ENCODE data around the gene WNK1. TPM values are rescaled to one million over a fixed set of nuclear protein-coding genes. Genes with fewer than 3 reads are reported as not detected.
A peak's percentile ranks its signal among the peaks of the same experiment; 100 is the strongest.
"Not testable (repeated sequence)": the region's sequence is repeated elsewhere in the genome, so short reads cannot be mapped to it uniquely, and the experiment has no call there.

WNK1 gene
- polyA plus RNA-seq, 1 donor = 56.4 TPM

- Histone ChIP-seq H3K4me1 (ENCODE audit: control insufficient read depth, insufficient read depth, low read length) (no peaks in the 10 kb centered on the region), H3K4me3 (ENCODE audit: low read length) (no peak overlapping the region), H3K36me3 (ENCODE audit: control insufficient read depth, insufficient read depth, low read length) (peaks cover 4% of the 10 kb centered on the region), H3K27me3 (ENCODE audit: control insufficient read depth, insufficient read depth, low read length) (no peaks in the 10 kb centered on the region), H3K9me3 (ENCODE audit: control insufficient read depth, low read depth, low read length) (no peaks in the 10 kb centered on the region), H3K27ac (ENCODE audit: low read length) (no peak overlapping the region)
- no CpG with 5 or more reads among the region's 1 CpG for WGBS (ENCODE audit: insufficient coverage, low lambda C conversion rate)
- no peak for DNase-seq
Observed at GRCh38 chr12:761256-761655, 8.9 kb downstream of the WNK1 start.

GRCh38 chr12:765840-766239 is 13.5 kb downstream of the WNK1 start:
- Histone ChIP-seq H3K4me3 (ENCODE audit: low read length) (no peak overlapping the region), H3K27ac (ENCODE audit: low read length) (no peak overlapping the region), H3K36me3 (ENCODE audit: control insufficient read depth, insufficient read depth, low read length) (peaks cover 4% of the 10 kb centered on the region), H3K27me3 (ENCODE audit: control insufficient read depth, insufficient read depth, low read length) (no peaks in the 10 kb centered on the region), H3K9me3 (ENCODE audit: control insufficient read depth, low read depth, low read length) (no peaks in the 10 kb centered on the region), H3K4me1 (ENCODE audit: control insufficient read depth, insufficient read depth, low read length) (no peaks in the 10 kb centered on the region)
- DNase-seq = no peak
- whole genome bisulfite sequencing (ENCODE audit: insufficient coverage, low lambda C conversion rate) = 100% methylated on average over 1 of the region's 1 CpG

GRCh38 chr12:768434-768833 is 16.1 kb downstream of the WNK1 start:
- whole genome bisulfite sequencing (ENCODE audit: insufficient coverage, low lambda C conversion rate) = no CpG with 5 or more reads among the region's 1 CpG
- no peaks in the 10 kb centered on the region for H3K36me3 ChIP-seq (ENCODE audit: control insufficient read depth, insufficient read depth, low read length)
- H3K27me3 ChIP-seq (ENCODE audit: control insufficient read depth, insufficient read depth, low read length) = no peaks in the 10 kb centered on the region
- H3K4me3 ChIP-seq (ENCODE audit: low read length) = no peak overlapping the region
- DNase-seq = no peak
- H3K9me3 ChIP-seq (ENCODE audit: control insufficient read depth, low read depth, low read length) = no peaks in the 10 kb centered on the region
- H3K27ac ChIP-seq (ENCODE audit: low read length) = no peak overlapping the region
- H3K4me1 ChIP-seq (ENCODE audit: control insufficient read depth, insufficient read depth, low read length) = no peaks in the 10 kb centered on the region

- 90% methylated on average over 1 of the region's 2 CpGs for WGBS (ENCODE audit: insufficient coverage, low lambda C conversion rate)
- Histone ChIP-seq H3K36me3 (ENCODE audit: control insufficient read depth, insufficient read depth, low read length) (no peaks in the 10 kb centered on the region), H3K27ac (ENCODE audit: low read length) (no peak overlapping the region), H3K4me1 (ENCODE audit: control insufficient read depth, insufficient read depth, low read length) (no peaks in the 10 kb centered on the region), H3K27me3 (ENCODE audit: control insufficient read depth, insufficient read depth, low read length) (no peaks in the 10 kb centered on the region), H3K4me3 (ENCODE audit: low read length) (no peak overlapping the region), H3K9me3 (ENCODE audit: control insufficient read depth, low read depth, low read length) (no peaks in the 10 kb centered on the region)
- DNase-seq = no peak
Observed at GRCh38 chr12:770479-770878, 18.1 kb downstream of the WNK1 start.

- Histone ChIP-seq H3K27ac (ENCODE audit: low read length) (no peak overlapping the region), H3K36me3 (ENCODE audit: control insufficient read depth, insufficient read depth, low read length) (no peaks in the 10 kb centered on the region), H3K27me3 (ENCODE audit: control insufficient read depth, insufficient read depth, low read length) (no peaks in the 10 kb centered on the region), H3K4me1 (ENCODE audit: control insufficient read depth, insufficient read depth, low read length) (no peaks in the 10 kb centered on the region), H3K4me3 (ENCODE audit: low read length) (no peak overlapping the region), H3K9me3 (ENCODE audit: control insufficient read depth, low read depth, low read length) (no peaks in the 10 kb centered on the region)
- peak in 1 of 2 donors; percentile 15 for DNase-seq
- 100% methylated on average over 2 of the region's 5 CpGs for WGBS (ENCODE audit: insufficient coverage, low lambda C conversion rate)
Observed at GRCh38 chr12:772056-772697, 19.8 kb downstream of the WNK1 start.

GRCh38 chr12:774051-774614 is 21.8 kb downstream of the WNK1 start:
- no peaks in the 10 kb centered on the region for H3K36me3 ChIP-seq (ENCODE audit: control insufficient read depth, insufficient read depth, low read length)
- H3K27me3 ChIP-seq (ENCODE audit: control insufficient read depth, insufficient read depth, low read length) = no peaks in the 10 kb centered on the region
- no peaks in the 10 kb centered on the region for H3K4me1 ChIP-seq (ENCODE audit: control insufficient read depth, insufficient read depth, low read length)
- no CpG with 5 or more reads among the region's 3 CpGs for whole genome bisulfite sequencing (ENCODE audit: insufficient coverage, low lambda C conversion rate)
- H3K4me3 ChIP-seq (ENCODE audit: low read length) = no peak overlapping the region
- DNase-seq = no peak
- H3K27ac ChIP-seq (ENCODE audit: low read length) = no peak overlapping the region
- H3K9me3 ChIP-seq (ENCODE audit: control insufficient read depth, low read depth, low read length) = no peaks in the 10 kb centered on the region

GRCh38 chr12:775973-776771 is 23.8 kb downstream of the WNK1 start:
- H3K4me1 ChIP-seq (ENCODE audit: control insufficient read depth, insufficient read depth, low read length) = not testable (repeated sequence)

GRCh38 chr12:776772-777373 is 24.5 kb downstream of the WNK1 start:
- not testable (repeated sequence) for H3K4me1 ChIP-seq (ENCODE audit: control insufficient read depth, insufficient read depth, low read length); H3K9me3 ChIP-seq (ENCODE audit: control insufficient read depth, low read depth, low read length); H3K27me3 ChIP-seq (ENCODE audit: control insufficient read depth, insufficient read depth, low read length); H3K4me3 ChIP-seq (ENCODE audit: low read length); DNase-seq; H3K36me3 ChIP-seq (ENCODE audit: control insufficient read depth, insufficient read depth, low read length); H3K27ac ChIP-seq (ENCODE audit: low read length)
- no CpG with 5 or more reads among the region's 5 CpGs for WGBS (ENCODE audit: insufficient coverage, low lambda C conversion rate)

More at GRCh38 chr12:775973-776771, 23.8 kb downstream of the WNK1 start:
- H3K9me3 ChIP-seq (ENCODE audit: control insufficient read depth, low read depth, low read length); DNase-seq; H3K27me3 ChIP-seq (ENCODE audit: control insufficient read depth, insufficient read depth, low read length); H3K4me3 ChIP-seq (ENCODE audit: low read length); H3K36me3 ChIP-seq (ENCODE audit: control insufficient read depth, insufficient read depth, low read length); H3K27ac ChIP-seq (ENCODE audit: low read length): not testable (repeated sequence)
- 100% methylated on average over 1 of the region's 15 CpGs for WGBS (ENCODE audit: insufficient coverage, low lambda C conversion rate)

- Histone ChIP-seq H3K9me3 (ENCODE audit: control insufficient read depth, low read depth, low read length) (no peaks in the 10 kb centered on the region), H3K36me3 (ENCODE audit: control insufficient read depth, insufficient read depth, low read length) (no peaks in the 10 kb centered on the region), H3K4me1 (ENCODE audit: control insufficient read depth, insufficient read depth, low read length) (no peaks in the 10 kb centered on the region), H3K27me3 (ENCODE audit: control insufficient read depth, insufficient read depth, low read length) (no peaks in the 10 kb centered on the region), H3K27ac (ENCODE audit: low read length) (no peak overlapping the region), H3K4me3 (ENCODE audit: low read length) (no peak overlapping the region)
- no peak for DNase-seq
- 57% methylated on average over 1 of the region's 3 CpGs for WGBS (ENCODE audit: insufficient coverage, low lambda C conversion rate)
Observed at GRCh38 chr12:777550-778047, 25.2 kb downstream of the WNK1 start.

- no peak overlapping the region for H3K4me3 ChIP-seq (ENCODE audit: low read length)
- H3K36me3 ChIP-seq (ENCODE audit: control insufficient read depth, insufficient read depth, low read length) = no peaks in the 10 kb centered on the region
- no peak overlapping the region for H3K27ac ChIP-seq (ENCODE audit: low read length)
- H3K4me1 ChIP-seq (ENCODE audit: control insufficient read depth, insufficient read depth, low read length) = no peaks in the 10 kb centered on the region
- WGBS (ENCODE audit: insufficient coverage, low lambda C conversion rate) = 100% methylated on average over 1 of the region's 6 CpGs
- no peaks in the 10 kb centered on the region for H3K27me3 ChIP-seq (ENCODE audit: control insufficient read depth, insufficient read depth, low read length)
- no peaks in the 10 kb centered on the region for H3K9me3 ChIP-seq (ENCODE audit: control insufficient read depth, low read depth, low read length)
- no peak for DNase-seq
Observed at GRCh38 chr12:778615-779014, 26.2 kb downstream of the WNK1 start.

All from large intestine (tissue), 3 donors.